Mesenteric fat pad (tissue), 1 donor: ENCODE measurements around the gene MDK. TPM values are rescaled to one million over a fixed set of nuclear protein-coding genes. Genes with fewer than 3 reads are reported as not detected.

Experiments
- DNase-seq: peaks from one replicate; pipeline ENCODE4 v3.0.0-alpha.2; 2020; ENCODE audit warnings: low spot score
- total RNA-seq: library from RNA; stranded (reverse); fragmentation: NEBNext Ultra II Directional; extraction: Animal tissue kit (Norgen Biotek cat#: 25700); gene quantifications from one replicate; pipeline ENCODE4 v1.2.1, GENCODE V29; 2021
- donor health status: DM: yes; HTN: yes; CAD: no.

MDK gene
- total RNA-seq, 1 donor from 2014 or later, result 13.9 TPM

GRCh38 chr11:46347637-46348311, 33.7 kb upstream of the MDK start:
- no peak for DNase-seq

GRCh38 chr11:46348566-46349401, 32.7 kb upstream of the MDK start:
- no peak for DNase-seq

GRCh38 chr11:46350695-46351094, 30.8 kb upstream of the MDK start:
- no peak for DNase-seq

GRCh38 chr11:46351148-46351547, 30.3 kb upstream of the MDK start:
- DNase-seq, result no peak

GRCh38 chr11:46351606-46352005, 29.9 kb upstream of the MDK start:
- DNase-seq, result no peak

- DNase-seq, result no peak
These were observed 29.2 kb upstream of the MDK start for GRCh38 chr11:46352063-46352841.

GRCh38 chr11:46353698-46354097, 27.8 kb upstream of the MDK start:
- no peak for DNase-seq

GRCh38 chr11:46356924-46357482, 24.5 kb upstream of the MDK start:
- DNase-seq, result no peak

GRCh38 chr11:46357483-46357936, 24.0 kb upstream of the MDK start:
- no peak for DNase-seq

GRCh38 chr11:46359953-46360352, 21.5 kb upstream of the MDK start:
- DNase-seq, result no peak

GRCh38 chr11:46360878-46361277, 20.6 kb upstream of the MDK start:
- DNase-seq, result no peak

- no peak for DNase-seq
These were observed 19.9 kb upstream of the MDK start for GRCh38 chr11:46361283-46362155.

- DNase-seq, result no peak
These were observed 19.1 kb upstream of the MDK start for GRCh38 chr11:46362156-46363030.

- no peak for DNase-seq
These were observed 18.4 kb upstream of the MDK start for GRCh38 chr11:46363031-46363407.

GRCh38 chr11:46363455-46364005, 17.9 kb upstream of the MDK start:
- no peak for DNase-seq

GRCh38 chr11:46364056-46364455, 17.4 kb upstream of the MDK start:
- DNase-seq, result no peak

GRCh38 chr11:46364791-46365190, 16.7 kb upstream of the MDK start:
- DNase-seq, result no peak

GRCh38 chr11:46366260-46366659, 15.2 kb upstream of the MDK start:
- no peak for DNase-seq

- no peak for DNase-seq
These were observed 14.8 kb upstream of the MDK start for GRCh38 chr11:46366661-46367161.
